Parathyroid adenoma (tissue), 2 donors: Measurements from ENCODE around the gene CAMK2D.

Experiments used
- H2AFZ ChIP-seq: fragments of 300-600 bp; sonication (generic); one replicate; pipeline ENCODE4 v1.7.0; 2017; ENCODE audit warnings: antibody characterized with exemption, mild to moderate bottlenecking
- H3K27ac ChIP-seq: fragments of 300-600 bp; sonication (generic); one replicate; pipeline ENCODE4 v1.7.0; 2017
- H3K27me3 ChIP-seq: fragments of 300-600 bp; sonication (generic); one replicate; pipeline ENCODE4 v1.7.0; 2017; ENCODE audit warnings: low read length; ENCODE audit not compliant: control insufficient read depth, insufficient read depth
- H3K36me3 ChIP-seq: fragments of 300-600 bp; sonication (generic); one replicate; pipeline ENCODE4 v1.7.0; 2017; ENCODE audit warnings: low read length; ENCODE audit not compliant: control insufficient read depth, insufficient read depth
- H3K4me1 ChIP-seq: fragments of 300-600 bp; sonication (generic); one replicate; pipeline ENCODE4 v1.7.0; 2017; ENCODE audit warnings: control low read depth
- H3K4me2 ChIP-seq: fragments of 300-600 bp; sonication (generic); one replicate; pipeline ENCODE4 v1.7.0; 2017; ENCODE audit warnings: low read length
- H3K4me3 ChIP-seq: fragments of 300-600 bp; sonication (generic); one replicate; pipeline ENCODE4 v1.7.0; 2017; ENCODE audit warnings: low read depth, low read length
- H3K79me2 ChIP-seq: fragments of 300-600 bp; sonication (generic); one replicate; pipeline ENCODE4 v1.7.0; 2017; ENCODE audit warnings: control low read depth
- H3K9ac ChIP-seq: fragments of 300-600 bp; sonication (generic); one replicate; pipeline ENCODE4 v1.7.0; 2017; ENCODE audit warnings: mild to moderate bottlenecking
- H3K9me3 ChIP-seq: fragments of 300-600 bp; sonication (generic); one replicate; pipeline ENCODE4 v1.7.0; 2017; ENCODE audit warnings: low read length; ENCODE audit not compliant: control insufficient read depth
- TF ChIP-seq, protein P1 (sequence below): fragments of 300-600 bp; sonication (generic); IDR thresholded peaks from one replicate; pipeline ENCODE4 v1.7.0; 2017; ENCODE audit warnings: antibody characterized with exemption, mild to moderate bottlenecking
- donor health status: primary hyperparathyroidism.

The CAMK2D gene

GRCh38 chr4:113502906-113503305, 258.6 kb downstream of the CAMK2D start:
- Histone ChIP-seq H3K9ac (no peak overlapping the region), H3K9me3 (no peaks in the 10 kb centered on the region)

GRCh38 chr4:113502476-113502875, 259.1 kb downstream of the CAMK2D start:
- H2AFZ ChIP-seq, result no peak overlapping the region
- H3K4me3 ChIP-seq, result no peak overlapping the region
- H3K9ac ChIP-seq, result no peak overlapping the region
- H3K4me1 ChIP-seq, result no peaks in the 10 kb centered on the region
- H3K27ac ChIP-seq, result no peak overlapping the region
- H3K36me3 ChIP-seq, result no peaks in the 10 kb centered on the region
- no peaks in the 10 kb centered on the region for H3K27me3 ChIP-seq
- no peak overlapping the region for H3K4me2 ChIP-seq
- no peaks in the 10 kb centered on the region for H3K9me3 ChIP-seq
- TF ChIP-seq, protein P1, sequence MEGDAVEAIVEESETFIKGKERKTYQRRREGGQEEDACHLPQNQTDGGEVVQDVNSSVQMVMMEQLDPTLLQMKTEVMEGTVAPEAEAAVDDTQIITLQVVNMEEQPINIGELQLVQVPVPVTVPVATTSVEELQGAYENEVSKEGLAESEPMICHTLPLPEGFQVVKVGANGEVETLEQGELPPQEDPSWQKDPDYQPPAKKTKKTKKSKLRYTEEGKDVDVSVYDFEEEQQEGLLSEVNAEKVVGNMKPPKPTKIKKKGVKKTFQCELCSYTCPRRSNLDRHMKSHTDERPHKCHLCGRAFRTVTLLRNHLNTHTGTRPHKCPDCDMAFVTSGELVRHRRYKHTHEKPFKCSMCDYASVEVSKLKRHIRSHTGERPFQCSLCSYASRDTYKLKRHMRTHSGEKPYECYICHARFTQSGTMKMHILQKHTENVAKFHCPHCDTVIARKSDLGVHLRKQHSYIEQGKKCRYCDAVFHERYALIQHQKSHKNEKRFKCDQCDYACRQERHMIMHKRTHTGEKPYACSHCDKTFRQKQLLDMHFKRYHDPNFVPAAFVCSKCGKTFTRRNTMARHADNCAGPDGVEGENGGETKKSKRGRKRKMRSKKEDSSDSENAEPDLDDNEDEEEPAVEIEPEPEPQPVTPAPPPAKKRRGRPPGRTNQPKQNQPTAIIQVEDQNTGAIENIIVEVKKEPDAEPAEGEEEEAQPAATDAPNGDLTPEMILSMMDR, result no peak
- no peaks in the 10 kb centered on the region for H3K79me2 ChIP-seq

More at GRCh38 chr4:113502906-113503305, 258.6 kb downstream of the CAMK2D start:
- H3K36me3 ChIP-seq, result no peaks in the 10 kb centered on the region
- H3K79me2 ChIP-seq, result no peaks in the 10 kb centered on the region
- H3K27ac ChIP-seq, result no peak overlapping the region
- TF ChIP-seq, protein P1, result no peak
- H3K4me3 ChIP-seq, result no peak overlapping the region
- H3K4me2 ChIP-seq, result no peak overlapping the region
- H2AFZ ChIP-seq, result no peak overlapping the region
- H3K27me3 ChIP-seq, result no peaks in the 10 kb centered on the region
- no peaks in the 10 kb centered on the region for H3K4me1 ChIP-seq

GRCh38 chr4:113500424-113500823, 261.1 kb downstream of the CAMK2D start:
- H3K27me3 ChIP-seq, result no peaks in the 10 kb centered on the region
- no peaks in the 10 kb centered on the region for H3K9me3 ChIP-seq
- H3K4me1 ChIP-seq, result no peaks in the 10 kb centered on the region
- H3K4me2 ChIP-seq, result no peak overlapping the region
- H3K9ac ChIP-seq, result no peak overlapping the region
- no peak overlapping the region for H3K27ac ChIP-seq
- TF ChIP-seq, protein P1, result no peak
- no peaks in the 10 kb centered on the region for H3K79me2 ChIP-seq
- no peak overlapping the region for H2AFZ ChIP-seq
- H3K4me3 ChIP-seq, result no peak overlapping the region
- H3K36me3 ChIP-seq, result no peaks in the 10 kb centered on the region

DNA sequence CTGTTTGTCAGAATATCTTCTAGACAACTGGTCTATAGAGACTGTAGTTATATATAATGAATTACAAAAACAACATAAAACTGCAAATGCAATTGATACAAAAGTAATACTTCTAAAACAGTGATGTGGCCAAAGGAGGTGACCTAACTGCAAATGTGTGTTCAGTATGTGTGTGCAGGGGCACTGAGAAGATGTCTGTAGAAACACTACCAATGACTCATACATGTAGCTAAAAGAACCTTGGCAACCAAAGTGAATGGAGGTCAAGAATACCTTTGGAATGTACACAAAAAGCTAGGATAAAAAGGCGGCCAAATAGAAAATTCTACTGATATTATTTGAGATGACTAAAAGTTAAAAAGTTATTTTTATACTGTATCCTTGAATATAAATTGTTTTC, 261.8 kb downstream of the CAMK2D start:
- Histone ChIP-seq H3K27me3 (no peaks in the 10 kb centered on the region), H3K9ac (no peak overlapping the region), H3K79me2 (no peaks in the 10 kb centered on the region), H3K4me3 (no peak overlapping the region), H3K36me3 (no peaks in the 10 kb centered on the region), H3K4me2 (no peak overlapping the region), H3K27ac (no peak overlapping the region), H3K9me3 (no peaks in the 10 kb centered on the region), H2AFZ (no peak overlapping the region), H3K4me1 (no peaks in the 10 kb centered on the region)
- TF ChIP-seq, protein P1, result no peak

GRCh38 chr4:113499166-113499565, 262.4 kb downstream of the CAMK2D start:
- TF ChIP-seq, protein P1, result no peak
- H3K9ac ChIP-seq, result no peak overlapping the region
- H3K79me2 ChIP-seq, result no peaks in the 10 kb centered on the region
- no peaks in the 10 kb centered on the region for H3K9me3 ChIP-seq
- no peak overlapping the region for H2AFZ ChIP-seq
- no peak overlapping the region for H3K27ac ChIP-seq
- no peaks in the 10 kb centered on the region for H3K4me1 ChIP-seq
- no peak overlapping the region for H3K4me3 ChIP-seq
- no peaks in the 10 kb centered on the region for H3K36me3 ChIP-seq
- no peaks in the 10 kb centered on the region for H3K27me3 ChIP-seq
- H3K4me2 ChIP-seq, result no peak overlapping the region
